ENCODE measurements around the gene SUCLA2. TPM values are rescaled to one million over a fixed set of nuclear protein-coding genes. Genes with fewer than 3 reads are reported as not detected.

SUCLA2 gene
- total and polyA plus RNA-seq, 2 experiments from 2014 or later: 56.0 to 84.2 TPM

DNA sequence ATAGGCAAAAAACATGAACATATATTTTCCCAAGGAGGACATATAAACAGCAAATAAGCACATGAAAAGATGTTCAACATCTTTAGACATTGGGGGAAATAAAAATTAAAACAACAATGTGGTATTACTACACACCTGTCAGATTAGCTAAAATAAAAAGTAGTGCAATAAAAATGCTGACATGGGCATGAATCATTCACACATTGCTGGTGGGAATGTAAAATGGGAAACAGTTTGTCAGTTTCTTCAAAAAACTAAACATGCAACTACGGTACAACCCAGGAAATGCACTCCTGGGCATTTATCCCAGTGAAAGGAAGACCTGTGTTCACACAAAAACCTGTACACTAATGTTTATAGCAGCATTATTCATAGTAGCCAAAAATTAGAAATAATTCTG, 5.3 kb upstream of the SUCLA2 start:
- Mint-ChIP-seq H3K9me3 (no peaks in the 10 kb centered on the region), H3K27ac (no peak overlapping the region), H3K36me3 (ENCODE audit: low read depth) (0 out of 3 replicates have a peak, but pooled peaks cover 3% of the 10 kb centered on the region), H3K4me3 (no peak overlapping the region), H3K27me3 (ENCODE audit: insufficient read depth, low read depth, poor library complexity) (peaks cover 10% of the 10 kb centered on the region), H3K4me1 (peaks cover 34% of the 10 kb centered on the region)
- TF ChIP-seq STAT1 (IDR thresholded peaks at IDR 0.05; ENCODE audit: unreplicated experiment) (no peak), ZNF331 (CRISPR knock-in tag; IDR thresholded peaks at IDR 0.05; ENCODE audit: low read depth) (no peak), EZH2phosphoT487 (IDR thresholded peaks at IDR 0.05; ENCODE audit: unreplicated experiment) (no peak), NANOG (IDR thresholded peaks at IDR 0.05; ENCODE audit: borderline replicate concordance) (no peak), JUNB (IDR thresholded peaks at IDR 0.05; ENCODE audit: unreplicated experiment) (no peak), ZNF114 (CRISPR knock-in tag; IDR thresholded peaks at IDR 0.05) (no peak), EZH2 (IDR thresholded peaks at IDR 0.05; ENCODE audit: low read depth, unreplicated experiment) (no peak), CREB1 (CRISPR knock-in tag; IDR thresholded peaks at IDR 0.05; ENCODE audit: low read depth) (no peak), POLR2AphosphoS5 (IDR thresholded peaks at IDR 0.05; ENCODE audit: low read depth) (no peak)
- TF ChIP-seq, protein P1, sequence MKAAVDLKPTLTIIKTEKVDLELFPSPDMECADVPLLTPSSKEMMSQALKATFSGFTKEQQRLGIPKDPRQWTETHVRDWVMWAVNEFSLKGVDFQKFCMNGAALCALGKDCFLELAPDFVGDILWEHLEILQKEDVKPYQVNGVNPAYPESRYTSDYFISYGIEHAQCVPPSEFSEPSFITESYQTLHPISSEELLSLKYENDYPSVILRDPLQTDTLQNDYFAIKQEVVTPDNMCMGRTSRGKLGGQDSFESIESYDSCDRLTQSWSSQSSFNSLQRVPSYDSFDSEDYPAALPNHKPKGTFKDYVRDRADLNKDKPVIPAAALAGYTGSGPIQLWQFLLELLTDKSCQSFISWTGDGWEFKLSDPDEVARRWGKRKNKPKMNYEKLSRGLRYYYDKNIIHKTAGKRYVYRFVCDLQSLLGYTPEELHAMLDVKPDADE (IDR thresholded peaks at IDR 0.05): no peak
- TF ChIP-seq, protein P2, sequence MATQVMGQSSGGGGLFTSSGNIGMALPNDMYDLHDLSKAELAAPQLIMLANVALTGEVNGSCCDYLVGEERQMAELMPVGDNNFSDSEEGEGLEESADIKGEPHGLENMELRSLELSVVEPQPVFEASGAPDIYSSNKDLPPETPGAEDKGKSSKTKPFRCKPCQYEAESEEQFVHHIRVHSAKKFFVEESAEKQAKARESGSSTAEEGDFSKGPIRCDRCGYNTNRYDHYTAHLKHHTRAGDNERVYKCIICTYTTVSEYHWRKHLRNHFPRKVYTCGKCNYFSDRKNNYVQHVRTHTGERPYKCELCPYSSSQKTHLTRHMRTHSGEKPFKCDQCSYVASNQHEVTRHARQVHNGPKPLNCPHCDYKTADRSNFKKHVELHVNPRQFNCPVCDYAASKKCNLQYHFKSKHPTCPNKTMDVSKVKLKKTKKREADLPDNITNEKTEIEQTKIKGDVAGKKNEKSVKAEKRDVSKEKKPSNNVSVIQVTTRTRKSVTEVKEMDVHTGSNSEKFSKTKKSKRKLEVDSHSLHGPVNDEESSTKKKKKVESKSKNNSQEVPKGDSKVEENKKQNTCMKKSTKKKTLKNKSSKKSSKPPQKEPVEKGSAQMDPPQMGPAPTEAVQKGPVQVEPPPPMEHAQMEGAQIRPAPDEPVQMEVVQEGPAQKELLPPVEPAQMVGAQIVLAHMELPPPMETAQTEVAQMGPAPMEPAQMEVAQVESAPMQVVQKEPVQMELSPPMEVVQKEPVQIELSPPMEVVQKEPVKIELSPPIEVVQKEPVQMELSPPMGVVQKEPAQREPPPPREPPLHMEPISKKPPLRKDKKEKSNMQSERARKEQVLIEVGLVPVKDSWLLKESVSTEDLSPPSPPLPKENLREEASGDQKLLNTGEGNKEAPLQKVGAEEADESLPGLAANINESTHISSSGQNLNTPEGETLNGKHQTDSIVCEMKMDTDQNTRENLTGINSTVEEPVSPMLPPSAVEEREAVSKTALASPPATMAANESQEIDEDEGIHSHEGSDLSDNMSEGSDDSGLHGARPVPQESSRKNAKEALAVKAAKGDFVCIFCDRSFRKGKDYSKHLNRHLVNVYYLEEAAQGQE (IDR thresholded peaks at IDR 0.05; ENCODE audit: unreplicated experiment): no peak
- TF ChIP-seq, protein P3, sequence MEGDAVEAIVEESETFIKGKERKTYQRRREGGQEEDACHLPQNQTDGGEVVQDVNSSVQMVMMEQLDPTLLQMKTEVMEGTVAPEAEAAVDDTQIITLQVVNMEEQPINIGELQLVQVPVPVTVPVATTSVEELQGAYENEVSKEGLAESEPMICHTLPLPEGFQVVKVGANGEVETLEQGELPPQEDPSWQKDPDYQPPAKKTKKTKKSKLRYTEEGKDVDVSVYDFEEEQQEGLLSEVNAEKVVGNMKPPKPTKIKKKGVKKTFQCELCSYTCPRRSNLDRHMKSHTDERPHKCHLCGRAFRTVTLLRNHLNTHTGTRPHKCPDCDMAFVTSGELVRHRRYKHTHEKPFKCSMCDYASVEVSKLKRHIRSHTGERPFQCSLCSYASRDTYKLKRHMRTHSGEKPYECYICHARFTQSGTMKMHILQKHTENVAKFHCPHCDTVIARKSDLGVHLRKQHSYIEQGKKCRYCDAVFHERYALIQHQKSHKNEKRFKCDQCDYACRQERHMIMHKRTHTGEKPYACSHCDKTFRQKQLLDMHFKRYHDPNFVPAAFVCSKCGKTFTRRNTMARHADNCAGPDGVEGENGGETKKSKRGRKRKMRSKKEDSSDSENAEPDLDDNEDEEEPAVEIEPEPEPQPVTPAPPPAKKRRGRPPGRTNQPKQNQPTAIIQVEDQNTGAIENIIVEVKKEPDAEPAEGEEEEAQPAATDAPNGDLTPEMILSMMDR (conservative IDR thresholded peaks at IDR 0.05; ENCODE audit: low read depth in 2 of 2): no peak
- TF ChIP-seq, protein P4, sequence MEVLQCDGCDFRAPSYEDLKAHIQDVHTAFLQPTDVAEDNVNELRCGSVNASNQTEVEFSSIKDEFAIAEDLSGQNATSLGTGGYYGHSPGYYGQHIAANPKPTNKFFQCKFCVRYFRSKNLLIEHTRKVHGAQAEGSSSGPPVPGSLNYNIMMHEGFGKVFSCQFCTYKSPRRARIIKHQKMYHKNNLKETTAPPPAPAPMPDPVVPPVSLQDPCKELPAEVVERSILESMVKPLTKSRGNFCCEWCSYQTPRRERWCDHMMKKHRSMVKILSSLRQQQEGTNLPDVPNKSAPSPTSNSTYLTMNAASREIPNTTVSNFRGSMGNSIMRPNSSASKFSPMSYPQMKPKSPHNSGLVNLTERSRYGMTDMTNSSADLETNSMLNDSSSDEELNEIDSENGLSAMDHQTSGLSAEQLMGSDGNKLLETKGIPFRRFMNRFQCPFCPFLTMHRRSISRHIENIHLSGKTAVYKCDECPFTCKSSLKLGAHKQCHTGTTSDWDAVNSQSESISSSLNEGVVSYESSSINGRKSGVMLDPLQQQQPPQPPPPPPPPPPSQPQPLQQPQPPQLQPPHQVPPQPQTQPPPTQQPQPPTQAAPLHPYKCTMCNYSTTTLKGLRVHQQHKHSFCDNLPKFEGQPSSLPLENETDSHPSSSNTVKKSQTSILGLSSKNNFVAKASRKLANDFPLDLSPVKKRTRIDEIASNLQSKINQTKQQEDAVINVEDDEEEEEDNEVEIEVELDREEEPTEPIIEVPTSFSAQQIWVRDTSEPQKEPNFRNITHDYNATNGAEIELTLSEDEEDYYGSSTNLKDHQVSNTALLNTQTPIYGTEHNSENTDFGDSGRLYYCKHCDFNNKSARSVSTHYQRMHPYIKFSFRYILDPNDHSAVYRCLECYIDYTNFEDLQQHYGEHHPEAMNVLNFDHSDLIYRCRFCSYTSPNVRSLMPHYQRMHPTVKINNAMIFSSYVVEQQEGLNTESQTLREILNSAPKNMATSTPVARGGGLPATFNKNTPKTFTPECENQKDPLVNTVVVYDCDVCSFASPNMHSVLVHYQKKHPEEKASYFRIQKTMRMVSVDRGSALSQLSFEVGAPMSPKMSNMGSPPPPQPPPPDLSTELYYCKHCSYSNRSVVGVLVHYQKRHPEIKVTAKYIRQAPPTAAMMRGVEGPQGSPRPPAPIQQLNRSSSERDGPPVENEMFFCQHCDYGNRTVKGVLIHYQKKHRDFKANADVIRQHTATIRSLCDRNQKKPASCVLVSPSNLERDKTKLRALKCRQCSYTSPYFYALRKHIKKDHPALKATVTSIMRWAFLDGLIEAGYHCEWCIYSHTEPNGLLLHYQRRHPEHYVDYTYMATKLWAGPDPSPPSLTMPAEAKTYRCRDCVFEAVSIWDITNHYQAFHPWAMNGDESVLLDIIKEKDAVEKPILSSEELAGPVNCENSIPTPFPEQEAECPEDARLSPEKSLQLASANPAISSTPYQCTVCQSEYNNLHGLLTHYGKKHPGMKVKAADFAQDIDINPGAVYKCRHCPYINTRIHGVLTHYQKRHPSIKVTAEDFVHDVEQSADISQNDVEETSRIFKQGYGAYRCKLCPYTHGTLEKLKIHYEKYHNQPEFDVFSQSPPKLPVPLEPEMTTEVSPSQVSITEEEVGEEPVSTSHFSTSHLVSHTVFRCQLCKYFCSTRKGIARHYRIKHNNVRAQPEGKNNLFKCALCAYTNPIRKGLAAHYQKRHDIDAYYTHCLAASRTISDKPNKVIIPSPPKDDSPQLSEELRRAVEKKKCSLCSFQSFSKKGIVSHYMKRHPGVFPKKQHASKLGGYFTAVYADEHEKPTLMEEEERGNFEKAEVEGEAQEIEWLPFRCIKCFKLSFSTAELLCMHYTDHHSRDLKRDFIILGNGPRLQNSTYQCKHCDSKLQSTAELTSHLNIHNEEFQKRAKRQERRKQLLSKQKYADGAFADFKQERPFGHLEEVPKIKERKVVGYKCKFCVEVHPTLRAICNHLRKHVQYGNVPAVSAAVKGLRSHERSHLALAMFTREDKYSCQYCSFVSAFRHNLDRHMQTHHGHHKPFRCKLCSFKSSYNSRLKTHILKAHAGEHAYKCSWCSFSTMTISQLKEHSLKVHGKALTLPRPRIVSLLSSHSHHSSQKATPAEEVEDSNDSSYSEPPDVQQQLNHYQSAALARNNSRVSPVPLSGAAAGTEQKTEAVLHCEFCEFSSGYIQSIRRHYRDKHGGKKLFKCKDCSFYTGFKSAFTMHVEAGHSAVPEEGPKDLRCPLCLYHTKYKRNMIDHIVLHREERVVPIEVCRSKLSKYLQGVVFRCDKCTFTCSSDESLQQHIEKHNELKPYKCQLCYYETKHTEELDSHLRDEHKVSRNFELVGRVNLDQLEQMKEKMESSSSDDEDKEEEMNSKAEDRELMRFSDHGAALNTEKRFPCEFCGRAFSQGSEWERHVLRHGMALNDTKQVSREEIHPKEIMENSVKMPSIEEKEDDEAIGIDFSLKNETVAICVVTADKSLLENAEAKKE (CRISPR knock-in tag; IDR thresholded peaks at IDR 0.05): no peak
- Histone ChIP-seq H3K27me3 (ENCODE audit: insufficient read depth) (no peaks in the 10 kb centered on the region), H4K20me1 (replicated peaks; ENCODE audit: insufficient read depth) (no peaks in the 10 kb centered on the region), H3K79me2 (replicated peaks; ENCODE audit: insufficient read depth) (no peaks in the 10 kb centered on the region), H3K4me2 (no peak overlapping the region), H3K9me2 (ENCODE audit: insufficient read depth) (no peaks in the 10 kb centered on the region), H3K4me1 (ENCODE audit: insufficient read depth) (peaks cover 30% of the 10 kb centered on the region), H3F3A (replicated peaks; ENCODE audit: low read depth) (0 out of 2 replicates have a peak, but pooled peaks cover 3% of the 10 kb centered on the region), H3K36me3 (ENCODE audit: insufficient read depth) (no peaks in the 10 kb centered on the region), H3K27ac (ENCODE audit: low read depth) (no peak overlapping the region), H3K4me3 (no peak overlapping the region), H2AFZ (no peak overlapping the region)
- ATAC-seq (no peak), DNase-seq (ENCODE audit: low spot score) (no peak)

Data from GM23338 (cell line).